Heart left ventricle (tissue), 13 donors: ENCODE data around the gene TACC2.

Source experiments
- CTCF ChIP-seq, 12 donors: fragments of 200-600 bp; sonication (generic) in 4 of 12; IDR thresholded peaks; one replicate each; pipeline versions ENCODE4 v1.5.0 to v1.8.0; 2018 to 2022; ENCODE audit warnings: antibody characterized with exemption in 12 of 12, mild to moderate bottlenecking in 5 of 12
- POLR2A ChIP-seq, 2 donors: fragments of 450-650 bp; IDR thresholded peaks; one replicate each; pipeline ENCODE4 v1.6.1; 2017; ENCODE audit warnings: antibody characterized with exemption in 2 of 2, mild to moderate bottlenecking in 2 of 2, moderate library complexity in 2 of 2
- donor health status: ischemic (EF 13 %, LVEDD 7.1; RV severe dilation, severe dysfunction).
- donor health status: DM: no; HTN: yes; CAD: no.
- donor health status: DM: no; HTN: no; CAD: no.
- donor health status: ischemic (EF 25% LVEDD 6.9; RV normal size, moderate dysfunction).
- donor health status: ischemic (EF 25% LVEDD 5.7; RV mildly dilated, moderate dysfunction).
- donor health status: ischemic (EF 35%, LVEDD 5.7; RV mildly dilated, moderate dysfunction).
- donor health status: nonischemic (EF 11% LVEDD 7.7; RV severe dilation, severe dysfunction).
- donor health status: DM: yes; HTN: yes; CAD: no.
- donor health status: PGD.
- donor health status: ischemic (EF 29% LVEDD 5.4; RV normal size, mild dysfunction).
- donor health status: nonischemic (EF 23%, LVEDD 6.1; RV moderate dilation, normal function).

- TF ChIP-seq CTCF (IDR thresholded peaks at IDR 0.05): no peak
- TF ChIP-seq POLR2A (IDR thresholded peaks at IDR 0.05): no peak
These were observed 208.8 kb downstream of the TACC2 start for GRCh38 chr10:122197611-122198222.
